NCI-H1930 (cell line): Measurements from ENCODE around the gene CGB5.
"Not testable (repeated sequence)": the region's sequence is repeated elsewhere in the genome, so short reads cannot be mapped to it uniquely, and the experiment has no call there.

Source experiments
- DNase-seq, 2 experiments: peaks; one replicate each; lab custom pipeline; 2025; lab: John Stamatoyannopoulos, UW

CGB5 gene

GRCh38 chr19:49043548-49043947 is at the start of gene CGB5:
CGB5 (plus strand) TSS chr19:49043848; CDS start chr19:49044210, 362 bp downstream.
- not testable (repeated sequence) for DNase-seq

GRCh38 chr19:48994035-48994386 is 49.6 kb upstream of the CGB5 start:
- no peak for DNase-seq

GRCh38 chr19:48997972-48998371 is 45.7 kb upstream of the CGB5 start:
- DNase-seq: peak; percentile 40 to 63

GRCh38 chr19:48999481-49000325 is 43.9 kb upstream of the CGB5 start:
- no peak for DNase-seq

- no peak for DNase-seq
Observed at GRCh38 chr19:49004133-49004532, 39.5 kb upstream of the CGB5 start.

DNA sequence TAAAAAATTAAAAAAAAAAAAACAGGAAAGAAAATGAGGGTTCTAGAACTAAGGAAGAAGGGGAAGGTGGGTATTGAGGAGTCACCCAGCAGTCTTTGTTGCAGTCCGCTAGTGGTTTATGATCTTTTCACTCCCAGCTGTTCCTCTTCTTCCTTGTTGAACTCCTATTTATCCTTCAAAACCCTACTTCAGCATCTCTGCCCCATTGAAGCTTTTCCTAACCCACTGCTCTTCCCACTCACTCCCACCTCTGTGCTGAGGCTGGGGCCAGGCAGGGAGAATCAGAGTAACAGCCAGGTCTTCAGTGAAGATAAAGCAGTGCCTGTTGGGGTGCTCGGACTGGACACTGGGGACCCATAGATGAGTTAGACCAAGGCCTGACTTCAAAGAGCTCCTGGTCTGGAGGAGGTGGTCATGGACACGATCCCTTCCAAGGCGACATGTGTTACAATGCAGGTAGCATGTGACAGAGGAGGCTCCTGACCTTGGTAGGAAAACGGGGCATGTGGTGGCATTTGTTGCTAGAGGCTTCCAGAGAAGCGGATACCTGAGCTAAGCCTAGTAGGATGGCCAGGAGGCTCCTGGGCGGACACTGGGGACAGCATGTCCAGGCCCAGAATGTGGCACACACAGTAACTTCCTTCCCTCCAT is 38.6 kb upstream of the CGB5 start:
- no peak for DNase-seq

GRCh38 chr19:49006905-49007304 is 36.7 kb upstream of the CGB5 start:
- DNase-seq: no peak

DNA sequence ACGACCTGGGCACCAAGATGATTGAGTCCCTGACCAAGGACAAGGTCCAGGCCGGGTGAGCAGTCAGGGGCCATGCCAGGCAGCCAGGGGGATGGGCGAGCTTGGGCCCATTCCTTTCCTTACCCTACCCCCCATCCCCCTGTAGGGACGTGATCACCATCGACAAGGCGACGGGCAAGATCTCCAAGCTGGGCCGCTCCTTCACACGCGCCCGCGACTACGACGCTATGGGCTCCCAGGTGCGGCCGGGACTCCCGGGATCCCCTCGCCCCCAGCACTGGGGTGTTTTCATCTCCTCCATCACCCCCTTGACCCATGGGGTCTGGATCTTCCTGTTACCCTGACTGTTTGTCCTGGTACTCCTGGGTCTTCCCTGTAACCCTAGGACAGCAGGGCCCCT is 33.8 kb upstream of the CGB5 start:
- no peak for DNase-seq

DNA sequence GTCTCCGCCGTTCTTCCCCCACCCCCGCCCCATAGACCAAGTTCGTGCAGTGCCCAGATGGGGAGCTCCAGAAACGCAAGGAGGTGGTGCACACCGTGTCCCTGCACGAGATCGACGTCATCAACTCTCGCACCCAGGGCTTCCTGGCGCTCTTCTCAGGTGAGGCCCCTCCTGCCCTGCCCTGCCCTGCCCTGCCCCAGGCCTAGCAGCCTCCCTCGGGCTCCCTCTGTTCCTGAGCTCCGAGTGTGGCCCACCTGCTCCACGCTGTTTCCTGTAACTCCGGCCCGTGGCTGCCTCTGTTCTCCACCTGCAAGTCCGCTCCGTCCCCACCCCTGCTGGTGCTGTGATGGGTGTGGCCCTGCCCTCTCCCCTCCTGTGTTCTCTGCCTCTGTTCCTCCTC is 33.2 kb upstream of the CGB5 start:
- DNase-seq: no peak

GRCh38 chr19:49011194-49011593 is 32.5 kb upstream of the CGB5 start:
- DNase-seq: no peak

GRCh38 chr19:49014123-49014869 is 29.4 kb upstream of the CGB5 start:
- DNase-seq: no peak

DNA sequence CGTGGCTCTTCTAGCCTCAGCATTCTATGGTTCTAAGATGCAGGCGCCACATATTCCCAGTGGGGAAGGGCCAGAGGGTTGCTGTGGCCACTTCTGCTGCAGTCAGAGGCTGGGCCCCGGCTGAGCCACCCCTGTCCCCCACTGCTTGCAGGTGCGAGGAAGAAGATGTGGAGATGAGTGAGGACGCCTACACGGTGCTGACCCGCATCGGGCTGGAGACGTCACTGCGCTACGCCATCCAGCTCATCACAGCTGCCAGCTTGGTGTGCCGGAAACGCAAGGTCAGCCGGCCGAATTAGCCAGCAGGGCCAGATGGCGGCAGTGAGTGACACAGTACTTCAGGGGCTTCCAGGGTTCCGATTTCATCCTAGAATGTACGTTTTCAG is 28.8 kb upstream of the CGB5 start:
- no peak for DNase-seq

DNA sequence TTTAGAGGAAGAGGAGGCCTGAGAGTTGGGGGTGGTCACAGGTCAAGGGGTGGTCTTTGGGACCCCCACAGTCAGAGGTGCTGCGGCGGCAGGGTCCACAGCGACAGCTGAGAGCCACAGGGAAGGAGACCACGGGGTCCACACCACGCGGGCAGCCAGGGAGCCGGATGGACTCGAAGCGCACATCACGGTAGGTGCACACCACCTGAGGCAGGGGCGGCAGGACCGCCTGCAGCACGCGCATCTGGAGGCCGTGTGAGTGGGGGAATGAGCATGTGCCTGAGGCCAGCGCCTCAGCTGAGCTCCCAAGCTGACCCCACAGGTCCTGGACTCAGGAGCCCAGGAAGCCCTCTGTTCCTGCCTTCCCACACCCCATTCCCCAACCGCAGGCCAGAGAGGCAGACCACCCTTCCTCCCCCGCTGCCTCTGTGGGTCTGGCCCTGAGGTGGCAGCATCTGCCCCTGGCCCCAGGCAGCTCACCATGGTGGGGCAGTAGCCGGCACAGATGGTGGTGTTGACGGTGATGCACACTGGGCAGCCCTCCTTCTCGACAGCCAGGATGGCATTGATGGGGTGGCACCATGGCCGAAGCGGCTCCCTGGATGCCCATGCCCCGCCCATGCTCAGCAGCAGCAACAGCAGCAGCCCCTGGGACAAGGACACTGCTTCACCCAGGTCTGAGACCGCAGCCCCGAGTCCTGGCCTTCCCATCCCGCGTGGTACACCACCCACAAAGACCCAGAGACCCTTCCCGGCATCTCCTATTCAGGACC is 27.4 kb upstream of the CGB5 start:
- DNase-seq: no peak

- no peak for DNase-seq
Observed at GRCh38 chr19:49017041-49017665, 26.5 kb upstream of the CGB5 start, which contains the start of gene LHB. LHB (minus strand) TSS chr19:49017091; CDS start chr19:49017081, 10 bp downstream.

DNA sequence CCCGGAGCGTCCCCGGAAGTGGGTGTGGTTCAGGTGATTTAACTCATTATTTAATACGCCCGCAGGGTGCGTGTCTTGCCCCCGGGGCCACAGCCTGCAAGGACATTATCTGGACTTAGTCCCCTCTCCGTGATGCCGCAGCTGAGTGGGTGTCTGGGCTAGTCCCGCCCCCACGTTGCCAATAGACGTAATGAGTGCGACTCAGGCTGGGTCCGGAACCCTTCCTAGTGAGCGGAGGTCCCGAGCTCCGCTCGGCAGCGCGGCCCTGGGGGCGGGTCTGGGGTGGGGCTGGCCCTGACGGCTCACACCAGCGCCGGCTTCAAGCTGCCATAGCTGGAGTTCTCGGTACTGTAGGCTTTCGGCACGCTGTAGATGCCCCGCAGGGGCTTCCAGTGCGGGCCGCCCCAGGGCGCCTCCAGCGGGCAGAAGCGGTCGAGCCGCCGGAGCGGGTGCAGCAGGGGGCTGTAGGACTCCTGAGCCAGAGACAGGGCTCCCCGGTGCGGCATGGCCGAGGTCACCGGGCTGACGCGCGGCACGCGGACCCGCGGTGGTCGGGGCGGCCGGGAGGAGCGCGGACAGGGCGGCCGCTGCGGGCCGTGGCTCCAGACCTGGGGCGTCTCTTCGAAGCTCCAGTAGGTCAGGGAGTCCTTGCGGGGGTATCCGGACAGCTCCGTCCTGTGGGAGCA is 25.8 kb upstream of the CGB5 start:
- DNase-seq: peak; percentile 55 to 80

GRCh38 chr19:49018388-49019241 is 25.0 kb upstream of the CGB5 start:
- not testable (repeated sequence) for DNase-seq

GRCh38 chr19:49019242-49019932 is 24.3 kb upstream of the CGB5 start:
- peak; percentile 47 to 68 for DNase-seq

DNA sequence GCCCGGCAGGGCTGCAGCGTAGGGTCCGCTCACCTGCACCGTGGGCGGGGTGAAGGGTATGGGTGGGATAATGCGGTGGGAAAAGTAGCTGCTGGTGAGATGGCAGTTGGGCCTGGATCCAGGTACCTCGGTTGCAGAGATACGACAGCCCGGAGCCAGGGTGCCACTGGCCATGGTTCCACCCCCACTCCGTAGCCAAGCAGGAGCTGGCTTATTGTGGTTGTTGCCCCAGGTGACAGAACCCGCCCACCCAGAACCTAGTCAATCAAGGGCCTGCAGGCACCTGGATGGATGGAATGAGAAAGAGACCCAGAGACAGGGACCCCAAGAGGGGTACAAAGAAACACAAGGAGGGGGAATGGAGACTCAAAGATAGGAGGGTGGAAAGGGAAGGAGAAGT is 23.3 kb upstream of the CGB5 start:
- no peak for DNase-seq
